HepG2 (cell line): ENCODE measurements around the gene OTOG. TPM values are rescaled to one million over a fixed set of nuclear protein-coding genes. Genes with fewer than 3 reads are reported as not detected.

Source experiments
- MEF2D ChIP-seq: sonication (generic); formaldehyde crosslinking; IDR thresholded peaks from 2 replicates; pipeline ENCODE4 v1.5.1; 2020; ENCODE audit warnings: mild to moderate bottlenecking, missing genetic modification reagents
- TRIM22 ChIP-seq: fragments of 450-650 bp; IDR thresholded peaks from 2 replicates; pipeline ENCODE4 v1.6.1; 2017
- ZNF431 ChIP-seq: sonication (generic); formaldehyde crosslinking; IDR thresholded peaks from 2 replicates; pipeline ENCODE4 v1.9.0; 2022; ENCODE audit warnings: missing genetic modification reagents, low read depth, mild to moderate bottlenecking, borderline replicate concordance
- ZNF609 ChIP-seq: sonication (generic); formaldehyde crosslinking; IDR thresholded peaks from 2 replicates; pipeline ENCODE4 v1.4.0; 2020; ENCODE audit warnings: mild to moderate bottlenecking, missing genetic modification reagents, borderline replicate concordance
- ZNF691 ChIP-seq: sonication (generic); formaldehyde crosslinking; IDR thresholded peaks from 2 replicates; pipeline ENCODE4 v1.4.0; 2020; ENCODE audit warnings: missing genetic modification reagents, low read depth, mild to moderate bottlenecking, borderline replicate concordance
- ZSCAN22 ChIP-seq: sonication (generic); formaldehyde crosslinking; IDR thresholded peaks from 2 replicates; pipeline ENCODE4 v1.4.0; 2020; ENCODE audit warnings: mild to moderate bottlenecking, missing genetic modification reagents
- polyA plus RNA-seq, 8 experiments: library from polyadenylated mRNA; depleted of rRNA in 3 of 8; stranded (reverse) in 7 of 8; unstranded in 1 of 8; fragments of >200 nt; fragmentation: Illumina TruSeq in 4 of 8; extraction: Trizol in 4 of 8; gene quantifications; 2 replicates each; pipeline versions ENCODE4 v1.2.1 to v1.2.3, GENCODE V29; 2011 to 2016; ENCODE audit warnings: low read depth in 4 of 8, missing spikeins in 1 of 8, mixed read lengths in 1 of 8; ENCODE audit not compliant: insufficient read depth in 1 of 8
- total RNA-seq, 5 experiments: library from RNA; depleted of rRNA; stranded (reverse); fragments of >200 nt; fragmentation: Illumina TruSeq; extraction: Trizol; gene quantifications; 2 replicates each; pipeline ENCODE4 v1.2.3, GENCODE V29; 2016; ENCODE audit warnings: low read depth in 1 of 5

OTOG gene
- total and polyA plus RNA-seq, 2 of the 13 experiments (the other 11 are each of a cell fraction or from before 2014, with no cell fraction given), result not detected

GRCh38 chr11:17538054-17538453 is 9.0 kb upstream of the OTOG start (continued):
- TF ChIP-seq ZNF609, result no peak
- TF ChIP-seq ZNF431 (CRISPR knock-in tag), result no peak
- no peak for TF ChIP-seq MEF2D (CRISPR knock-in tag)
- TF ChIP-seq TRIM22, result no peak
- no peak for TF ChIP-seq ZSCAN22
- TF ChIP-seq ZNF691 (CRISPR knock-in tag), result no peak
- TF ChIP-seq, all 625 proteins: peak for 0
